Activated CD8-positive, alpha-beta memory T cell treated with anti-CD3 and anti-CD28 coated beads, Interleukin-2, amount 10 ng/mL, durations not matched to agents 7 days and 5 days (primary cell): ENCODE results near the gene AIF1L. TPM values are rescaled to one million over a fixed set of nuclear protein-coding genes. Genes with fewer than 3 reads are reported as not detected.
"Not testable (repeated sequence)": the region's sequence is repeated elsewhere in the genome, so short reads cannot be mapped to it uniquely, and the experiment has no call there.

Experiments used
- ATAC-seq: fragments of 150-1000 bp; cut with Tn5 transposase; one replicate; pipeline ENCODE4 v1.10.0; 2021; ENCODE audit warnings: moderate library complexity
- CTCF ChIA-PET: fragments of 350-600 bp; sonication (Branson Sonifier 250); formaldehyde crosslinking; loops from one replicate; lab custom pipeline; 2021; ENCODE audit warnings: antibody characterized with exemption; lab: Charles Lee
- DNase-seq: peaks from one replicate; pipeline ENCODE4 v3.0.0-alpha.2; 2020
- H3K27ac Mint-ChIP-seq: one replicate; pipeline ENCODE4 v1.8.0; 2021; ENCODE audit warnings: mild to moderate bottlenecking, mixed read lengths
- H3K27me3 Mint-ChIP-seq: one replicate; pipeline ENCODE4 v1.8.0; 2021; ENCODE audit warnings: mixed read lengths
- H3K36me3 Mint-ChIP-seq: one replicate; pipeline ENCODE4 v1.8.0; 2021; ENCODE audit warnings: mild to moderate bottlenecking, mixed read lengths
- H3K4me1 Mint-ChIP-seq: one replicate; pipeline ENCODE4 v1.8.0; 2021; ENCODE audit warnings: mixed read lengths
- H3K4me3 Mint-ChIP-seq: one replicate; pipeline ENCODE4 v1.8.0; 2021; ENCODE audit warnings: mild to moderate bottlenecking, moderate library complexity, mixed read lengths
- H3K9me3 Mint-ChIP-seq: one replicate; pipeline ENCODE4 v1.8.0; 2022; ENCODE audit warnings: low read depth, mixed read lengths
- total RNA-seq, 2 experiments: library from RNA; stranded (reverse); gene quantifications; one replicate each; pipeline ENCODE4 v1.2.3, GENCODE V29; 2021

AIF1L gene
- total RNA-seq, 2 experiments from 2014 or later: 0.12 to 0.23 TPM

- H3K4me1 Mint-ChIP-seq: peaks cover 3% of the 10 kb centered on the region
- H3K27ac Mint-ChIP-seq: no peak overlapping the region
- peaks cover 49% of the 10 kb centered on the region for H3K36me3 Mint-ChIP-seq
- no peaks in the 10 kb centered on the region for H3K9me3 Mint-ChIP-seq
- H3K4me3 Mint-ChIP-seq: no peak overlapping the region
- CTCF ChIA-PET: interaction anchor here (0.6 to 1.1 kb wide), 2 partner anchors 24 to 183 kb away, joined by 3 read pairs; no protein-coding TSS in a partner anchor
- no peaks in the 10 kb centered on the region for H3K27me3 Mint-ChIP-seq
- DNase-seq (no peak), ATAC-seq (no peak)
These were observed 57.3 kb downstream of the AIF1L start for GRCh38 chr9:131153595-131153994.

- not testable (repeated sequence) for H3K4me3 Mint-ChIP-seq, H3K4me1 Mint-ChIP-seq, H3K27ac Mint-ChIP-seq, H3K27me3 Mint-ChIP-seq, DNase-seq, H3K9me3 Mint-ChIP-seq, ATAC-seq
- CTCF ChIA-PET: interaction anchor here (1.6 kb wide), 1 partner anchor 178 kb away, joined by 3 read pairs; no protein-coding TSS in a partner anchor
- peaks cover 41% of the 10 kb centered on the region for H3K36me3 Mint-ChIP-seq
These were observed 62.3 kb downstream of the AIF1L start for GRCh38 chr9:131158673-131159072.

- Mint-ChIP-seq H3K4me1 (no peaks in the 10 kb centered on the region), H3K27me3 (no peaks in the 10 kb centered on the region), H3K4me3 (no peak overlapping the region), H3K27ac (no peak overlapping the region), H3K36me3 (peaks cover 38% of the 10 kb centered on the region), H3K9me3 (no peaks in the 10 kb centered on the region)
- CTCF ChIA-PET: interaction anchor here (1.0 kb wide), 1 partner anchor 595 kb away, joined by 3 read pairs; no protein-coding TSS in a partner anchor
- ATAC-seq: no peak
- DNase-seq: no peak
These were observed 64.2 kb downstream of the AIF1L start for GRCh38 chr9:131160416-131161112.

- CTCF ChIA-PET: interaction anchor here (1.0 to 1.2 kb wide), 2 partner anchors 10 to 594 kb away, joined by 3 read pairs; no protein-coding TSS in a partner anchor
- H3K4me1 Mint-ChIP-seq: no peaks in the 10 kb centered on the region
- H3K9me3 Mint-ChIP-seq: no peaks in the 10 kb centered on the region
- no peaks in the 10 kb centered on the region for H3K27me3 Mint-ChIP-seq
- H3K36me3 Mint-ChIP-seq: peaks cover 38% of the 10 kb centered on the region
- DNase-seq: no peak
- ATAC-seq: no peak
- no peak overlapping the region for H3K27ac Mint-ChIP-seq
- H3K4me3 Mint-ChIP-seq: no peak overlapping the region
These were observed 65.3 kb downstream of the AIF1L start for GRCh38 chr9:131161585-131161984.

- CTCF ChIA-PET: interaction anchor here (0.9 to 1.2 kb wide), 3 partner anchors 11 to 187 kb away, joined by 3 read pairs; no protein-coding TSS in a partner anchor
- peaks cover 39% of the 10 kb centered on the region for H3K36me3 Mint-ChIP-seq
- no peaks in the 10 kb centered on the region for H3K27me3 Mint-ChIP-seq
- peak overlapping the region; percentile 1 for H3K27ac Mint-ChIP-seq
- no peaks in the 10 kb centered on the region for H3K9me3 Mint-ChIP-seq
- H3K4me3 Mint-ChIP-seq: no peak overlapping the region
- DNase-seq (no peak), ATAC-seq (no peak)
- no peaks in the 10 kb centered on the region for H3K4me1 Mint-ChIP-seq
These were observed 66.6 kb downstream of the AIF1L start for GRCh38 chr9:131162886-131163285.

- H3K4me3 Mint-ChIP-seq: no peak overlapping the region
- DNase-seq (no peak), ATAC-seq (no peak)
- peaks cover 34% of the 10 kb centered on the region for H3K36me3 Mint-ChIP-seq
- no peaks in the 10 kb centered on the region for H3K9me3 Mint-ChIP-seq
- CTCF ChIA-PET: no interaction called here
- H3K27me3 Mint-ChIP-seq: no peaks in the 10 kb centered on the region
- H3K4me1 Mint-ChIP-seq: peaks cover 5% of the 10 kb centered on the region
- no peak overlapping the region for H3K27ac Mint-ChIP-seq
These were observed 69.2 kb downstream of the AIF1L start for GRCh38 chr9:131165523-131165922.

- H3K27ac Mint-ChIP-seq: no peak overlapping the region
- H3K36me3 Mint-ChIP-seq: peaks cover 37% of the 10 kb centered on the region
- CTCF ChIA-PET: interaction anchor here (0.7 kb wide), 1 partner anchor 169 kb away, joined by 3 read pairs; no protein-coding TSS in a partner anchor
- ATAC-seq: no peak
- H3K9me3 Mint-ChIP-seq: no peaks in the 10 kb centered on the region
- no peaks in the 10 kb centered on the region for H3K27me3 Mint-ChIP-seq
- peaks cover 5% of the 10 kb centered on the region for H3K4me1 Mint-ChIP-seq
- no peak for DNase-seq
- H3K4me3 Mint-ChIP-seq: no peak overlapping the region
These were observed 70.9 kb downstream of the AIF1L start for GRCh38 chr9:131167146-131167692.

GRCh38 chr9:131167936-131168335 lies 71.6 kb downstream of the AIF1L start:
- Mint-ChIP-seq H3K27ac (no peak overlapping the region), H3K36me3 (peaks cover 40% of the 10 kb centered on the region)
- no peak for ATAC-seq

GRCh38 chr9:131169563-131170240 lies 73.4 kb downstream of the AIF1L start:
- Mint-ChIP-seq H3K4me3 (no peak overlapping the region), H3K27ac (no peak overlapping the region), H3K36me3 (peaks cover 37% of the 10 kb centered on the region), H3K9me3 (no peaks in the 10 kb centered on the region), H3K4me1 (peaks cover 11% of the 10 kb centered on the region), H3K27me3 (no peaks in the 10 kb centered on the region)
- CTCF ChIA-PET: interaction anchor here (1.0 kb wide), 1 partner anchor 167 kb away, joined by 4 read pairs; no protein-coding TSS in a partner anchor
- no peak for DNase-seq
- ATAC-seq: no peak

More at GRCh38 chr9:131167936-131168335, 71.6 kb downstream of the AIF1L start:
- CTCF ChIA-PET: interaction anchor here (0.9 to 1.2 kb wide), 2 partner anchors 11 to 169 kb away, joined by 3 to 4 read pairs; no protein-coding TSS in a partner anchor
- no peak for DNase-seq
- H3K4me3 Mint-ChIP-seq: no peak overlapping the region
- no peaks in the 10 kb centered on the region for H3K27me3 Mint-ChIP-seq
- H3K4me1 Mint-ChIP-seq: peaks cover 5% of the 10 kb centered on the region
- H3K9me3 Mint-ChIP-seq: no peaks in the 10 kb centered on the region

Other genes with a start within 250 kb of the AIF1L start
- gene QRFP, start 199.7 kb upstream of the AIF1L start, total RNA-seq: not detected
- not detected for gene FIBCD1, start 157.3 kb upstream of the AIF1L start, total RNA-seq
- under 1 TPM in 1 of 2 experiments, not detected in 1; 0.06 TPM for gene LAMC3, start 87.4 kb upstream of the AIF1L start, total RNA-seq
- 10 to 100 TPM; 58.3 to 79.9 TPM for gene NUP214, start 29.1 kb downstream of the AIF1L start, total RNA-seq
- gene FAM78A, start 180.0 kb downstream of the AIF1L start, total RNA-seq: 10 to 100 TPM; 76.8 to 80.0 TPM
- gene PLPP7, start 193.2 kb downstream of the AIF1L start, total RNA-seq: not detected